Measurements from ENCODE around the gene RAB8B.
A peak's percentile ranks its signal among the peaks of the same experiment; 100 is the strongest.
"Not testable (repeated sequence)": the region's sequence is repeated elsewhere in the genome, so short reads cannot be mapped to it uniquely, and the experiment has no call there.

The RAB8B gene

DNA sequence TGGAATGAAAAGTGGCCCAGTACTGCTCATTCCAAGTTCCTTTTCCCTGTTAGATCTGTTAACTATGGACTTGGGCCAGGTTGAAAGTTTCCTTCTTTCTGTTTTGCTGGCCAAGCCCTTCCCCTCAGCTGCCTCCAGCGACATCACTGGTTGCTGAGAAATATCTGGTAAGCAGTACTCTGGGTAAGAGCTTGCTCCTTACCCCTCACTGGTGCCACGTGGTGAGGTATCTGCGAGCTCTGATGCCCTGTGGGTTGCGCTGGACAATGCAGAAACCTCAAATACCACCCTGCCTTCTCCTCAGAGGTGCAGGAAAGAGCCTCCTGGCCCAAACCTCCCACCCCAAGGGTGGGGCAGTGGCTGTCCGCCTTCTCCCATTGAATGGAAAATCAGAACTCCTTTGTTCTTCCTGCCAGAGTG lies 45.1 kb downstream of the RAB8B start:
- DNase-seq, result peak in 13 of 56 donors; percentile 1 to 27 (median 13)

DNA sequence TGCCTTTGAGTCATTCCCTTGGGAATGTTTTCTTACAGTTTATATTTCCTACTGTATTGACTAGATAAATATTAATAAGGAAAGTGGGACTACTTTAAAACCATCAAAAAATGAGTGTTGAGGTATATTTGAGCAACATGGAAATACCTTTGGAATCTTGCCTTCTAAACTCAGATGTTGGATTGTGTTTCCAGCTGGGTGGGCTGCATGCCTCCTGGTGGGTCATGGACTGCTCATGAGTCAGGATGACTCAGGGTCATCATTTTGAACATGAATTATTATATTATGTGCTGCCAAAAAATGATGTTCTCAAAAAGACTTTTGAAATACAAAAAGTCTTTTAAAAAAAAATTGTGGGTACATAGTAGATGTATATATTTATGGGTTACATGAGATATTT lies 46.9 kb downstream of the RAB8B start:
- DNase-seq, result no peak

DNA sequence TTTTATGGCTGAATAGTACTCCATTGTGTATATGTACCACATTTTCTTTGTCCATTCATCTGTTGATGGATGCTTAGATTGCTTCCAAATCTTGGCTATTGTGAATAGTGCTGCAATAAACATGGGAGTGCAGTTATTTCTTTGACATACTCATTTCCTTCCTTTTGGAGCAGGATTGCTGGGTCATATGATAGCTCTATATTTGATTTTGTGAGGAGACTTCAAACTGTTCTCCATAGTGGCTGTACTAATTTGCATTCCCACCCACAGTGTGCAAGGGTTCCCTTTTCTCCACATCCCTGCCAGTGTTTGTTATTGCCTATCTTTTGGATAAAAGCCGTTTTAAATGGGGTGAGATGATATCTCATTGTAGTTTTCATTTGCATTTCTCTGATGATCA lies 47.7 kb downstream of the RAB8B start:
- not testable (repeated sequence) for DNase-seq

DNA sequence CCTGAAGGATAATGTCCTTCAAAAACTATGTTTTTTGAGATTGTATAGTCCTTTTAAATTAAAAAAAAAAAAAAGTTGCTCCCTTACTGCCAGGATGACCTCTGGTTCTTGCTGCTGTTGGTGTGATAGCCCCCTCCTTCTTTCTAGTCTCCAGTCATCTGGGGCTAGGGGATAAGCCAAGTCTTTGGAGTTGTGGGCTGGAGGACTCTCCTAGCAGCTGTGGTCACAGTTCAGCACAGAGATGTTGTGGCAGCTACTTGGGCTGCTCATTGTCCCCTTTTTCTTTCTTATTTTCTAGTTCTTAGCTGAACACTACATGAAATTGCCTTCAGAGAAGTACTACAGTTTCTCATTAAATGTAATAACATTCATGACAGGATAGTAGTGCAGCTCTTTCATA lies 48.8 kb downstream of the RAB8B start:
- DNase-seq, result no peak

DNA sequence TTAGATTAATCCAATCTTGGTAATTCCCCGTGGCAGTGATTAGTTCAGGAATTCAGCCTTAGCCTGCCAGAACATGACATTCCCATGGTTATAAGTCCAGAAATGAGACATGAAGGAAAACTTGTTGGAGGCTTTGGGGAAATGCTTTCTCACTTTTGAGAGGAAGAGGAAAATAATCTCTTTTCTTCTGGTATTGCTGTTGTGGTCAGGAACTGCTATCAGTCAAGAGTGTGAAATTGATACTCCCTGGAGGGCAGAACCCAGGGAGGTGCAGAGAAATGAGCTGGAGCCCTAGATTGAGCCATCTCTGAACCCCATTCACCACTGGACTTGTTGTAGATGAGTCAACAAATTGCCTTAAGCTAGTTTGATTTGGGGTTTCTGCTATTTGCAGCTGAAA lies 49.4 kb downstream of the RAB8B start:
- DNase-seq, result no peak

DNA sequence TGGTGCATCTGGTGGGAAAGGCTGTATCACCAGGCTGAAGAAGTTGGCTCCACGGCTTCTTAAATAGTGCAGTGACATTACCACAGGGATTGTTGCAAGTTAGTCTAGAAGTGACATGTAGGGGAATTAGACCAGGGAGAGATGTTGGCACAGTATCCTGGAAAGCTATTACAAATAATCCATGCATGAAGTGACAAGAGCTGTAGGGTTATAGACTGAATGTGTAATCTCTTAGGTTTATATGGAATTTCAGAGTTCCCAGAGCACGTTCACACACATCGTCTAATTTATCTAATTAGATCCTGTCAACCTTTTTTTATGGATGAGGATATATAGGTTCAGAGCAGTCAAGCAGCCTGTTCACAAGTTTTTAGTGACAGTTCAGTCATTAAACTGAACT lies 50.7 kb downstream of the RAB8B start:
- DNase-seq, result no peak

DNA sequence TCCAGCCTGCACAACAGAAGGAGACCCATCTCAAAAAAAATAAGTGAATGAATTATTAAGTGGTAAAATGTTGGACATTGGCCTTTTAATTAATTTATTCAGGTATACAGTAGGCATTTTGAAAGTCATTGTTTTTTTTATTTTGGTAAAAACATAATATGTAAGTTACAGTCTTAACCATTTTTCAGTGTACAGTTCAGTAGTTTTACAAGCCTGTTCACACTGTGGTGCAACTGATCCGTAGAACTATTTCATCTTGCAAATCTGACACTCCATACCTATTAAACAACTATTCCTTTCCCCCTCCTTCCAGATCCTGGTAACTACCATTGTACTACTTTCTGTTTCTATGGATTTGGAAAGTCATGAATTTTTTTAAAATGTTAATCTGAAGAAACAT lies 51.9 kb downstream of the RAB8B start:
- no peak for DNase-seq

DNA sequence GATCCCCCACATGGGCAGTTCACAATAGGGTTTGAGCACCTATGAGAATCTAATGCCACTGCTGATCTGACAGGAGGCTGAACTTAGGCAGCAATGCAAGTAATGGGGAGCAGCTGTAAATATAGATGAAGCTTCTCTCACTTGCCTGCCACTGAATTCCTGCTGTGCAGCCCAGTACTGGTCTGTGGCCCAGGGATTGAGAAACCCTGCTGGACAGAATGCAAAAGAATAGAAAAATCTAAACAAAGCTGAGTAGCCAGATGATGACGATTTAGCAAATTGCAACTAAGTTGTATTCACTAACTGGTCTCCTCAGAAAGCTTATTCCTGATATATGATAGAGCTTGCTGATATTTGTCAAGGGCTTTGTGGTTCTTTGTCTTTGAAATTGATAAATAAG lies 53.7 kb downstream of the RAB8B start:
- no peak for DNase-seq

DNA sequence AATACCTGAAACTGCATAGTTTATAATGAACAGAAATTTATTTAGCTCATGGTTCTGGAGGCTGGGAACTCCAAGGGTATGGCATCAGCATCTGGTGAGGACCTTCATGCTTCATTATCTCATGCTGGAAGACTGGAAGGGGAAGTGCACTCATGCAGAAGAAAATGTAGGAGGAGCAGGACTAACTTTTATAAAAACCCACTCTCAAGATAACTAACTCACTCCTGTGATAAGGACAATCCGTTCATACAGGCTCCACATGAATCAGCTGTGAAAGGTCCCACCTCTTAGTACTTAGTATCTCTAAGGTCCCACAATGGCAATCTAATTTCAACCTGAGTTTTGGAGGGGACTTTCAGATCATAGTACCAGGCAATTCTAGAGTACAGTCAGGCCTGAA lies 54.4 kb downstream of the RAB8B start:
- no peak for DNase-seq

DNA sequence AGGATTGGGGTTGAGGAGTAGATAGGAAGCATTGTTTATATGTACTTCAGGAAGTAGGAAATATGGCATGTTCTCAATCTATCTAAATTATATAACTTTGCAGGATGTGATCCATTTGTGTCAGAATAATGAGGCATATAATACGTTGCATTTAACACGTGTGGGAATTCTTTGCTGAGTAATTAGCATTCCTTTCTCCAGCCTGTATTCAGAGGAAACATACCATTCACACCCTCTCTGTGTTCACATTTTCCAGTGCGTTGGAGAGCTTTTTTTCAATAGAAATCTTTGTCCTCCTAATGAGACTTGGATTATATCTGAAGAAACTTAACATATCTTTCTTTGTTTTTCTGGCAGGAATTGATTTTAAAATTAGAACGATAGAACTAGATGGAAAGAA lies 55.0 kb downstream of the RAB8B start:
- DNase-seq, result no peak

DNA sequence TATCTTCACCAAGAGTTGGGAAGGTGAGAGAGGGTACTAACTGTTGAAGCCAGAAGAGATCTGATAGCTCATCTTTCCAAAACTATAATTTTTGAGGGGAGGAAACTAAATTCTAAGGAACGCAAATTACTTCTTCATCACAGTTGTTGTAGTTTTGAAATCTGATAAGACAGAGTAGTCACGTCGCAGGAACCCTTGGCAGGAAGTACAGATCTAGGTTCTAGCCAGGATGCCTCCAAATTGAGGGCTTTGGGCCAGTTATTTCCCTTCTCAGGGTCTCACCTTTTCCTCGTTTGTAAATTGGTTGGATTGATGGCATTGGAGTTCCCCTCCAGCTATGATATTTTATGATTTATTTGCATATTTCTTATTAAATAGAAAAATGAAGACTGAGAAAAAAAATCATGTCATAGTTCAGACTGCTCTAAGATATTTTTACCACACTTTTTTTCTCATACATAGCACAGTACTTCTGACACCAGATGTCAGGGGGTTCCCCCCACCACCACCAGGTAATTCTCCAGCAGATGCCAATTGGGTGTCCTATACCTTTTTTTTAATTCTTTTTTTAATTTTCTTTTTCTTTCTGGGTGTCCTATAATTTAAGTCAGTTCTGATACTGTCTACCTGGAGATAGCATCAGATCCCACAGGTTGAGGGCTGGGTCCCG lies 55.7 kb downstream of the RAB8B start:
- no peak for DNase-seq

DNA sequence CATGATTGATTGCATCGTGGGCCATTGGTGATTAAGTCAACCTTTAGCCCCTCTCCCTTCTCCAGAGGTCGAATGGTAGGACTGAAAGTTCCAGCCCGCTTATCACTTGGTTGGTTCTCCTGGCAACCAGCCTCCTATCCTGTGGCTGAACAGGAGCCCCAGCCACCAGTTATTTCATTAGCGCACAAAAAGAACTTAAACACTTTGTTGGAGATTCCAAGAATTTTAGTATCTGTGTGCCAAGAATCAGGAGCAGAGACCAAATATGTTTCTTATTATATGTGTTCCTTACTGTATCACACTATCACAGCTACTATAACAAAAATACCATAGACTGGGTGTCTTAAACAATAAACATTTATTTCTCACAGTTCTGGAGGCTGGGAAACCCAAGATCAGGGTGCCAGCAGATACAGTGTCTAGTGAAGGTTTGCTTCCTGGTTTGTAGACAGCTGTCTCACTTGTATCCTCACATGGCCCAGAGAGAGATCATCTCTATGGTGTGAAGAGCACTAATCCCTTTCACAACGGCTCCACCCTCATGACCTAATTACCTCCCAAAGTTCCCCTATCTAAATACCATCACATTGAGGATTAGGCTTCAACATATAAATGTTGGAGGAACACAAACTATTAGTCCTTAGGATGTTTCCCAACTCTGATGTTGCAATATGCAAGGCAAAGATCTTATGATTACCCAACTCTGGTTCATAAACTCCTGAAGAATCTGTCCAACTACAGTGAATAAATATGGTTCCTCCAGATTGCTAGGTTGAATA lies 57.5 kb downstream of the RAB8B start:
- DNase-seq, result no peak

DNA sequence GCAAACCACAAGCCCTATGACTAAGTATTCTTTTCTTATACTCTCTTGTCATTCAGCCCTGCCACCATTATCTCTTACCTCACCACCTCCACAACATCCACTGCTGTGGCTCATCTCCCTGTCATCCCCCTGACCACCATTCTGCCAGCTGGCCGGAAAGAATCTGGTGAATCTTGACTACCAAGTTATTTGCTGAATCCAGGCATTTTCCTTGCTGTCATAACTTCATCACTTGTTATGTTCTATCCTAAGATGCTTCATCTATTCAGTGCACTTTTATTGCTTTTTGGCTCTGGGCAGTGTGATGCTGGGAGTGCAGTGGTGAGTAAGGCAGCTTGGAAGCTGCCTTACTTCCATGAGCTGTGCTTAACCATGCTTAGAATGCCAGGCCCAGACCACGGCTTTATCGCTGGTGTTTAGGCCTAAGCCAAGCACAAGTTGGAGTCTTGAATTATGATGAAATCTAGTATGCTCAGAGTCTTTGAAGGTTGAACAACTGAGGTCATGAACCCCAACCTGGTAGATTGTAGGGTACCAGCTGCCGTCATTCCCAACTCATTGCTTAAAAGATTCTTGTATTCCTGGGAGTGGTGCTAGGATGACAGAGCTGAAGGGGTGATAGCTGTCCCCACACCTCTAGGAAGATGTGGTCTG lies 61.0 kb downstream of the RAB8B start:
- no peak for DNase-seq

DNA sequence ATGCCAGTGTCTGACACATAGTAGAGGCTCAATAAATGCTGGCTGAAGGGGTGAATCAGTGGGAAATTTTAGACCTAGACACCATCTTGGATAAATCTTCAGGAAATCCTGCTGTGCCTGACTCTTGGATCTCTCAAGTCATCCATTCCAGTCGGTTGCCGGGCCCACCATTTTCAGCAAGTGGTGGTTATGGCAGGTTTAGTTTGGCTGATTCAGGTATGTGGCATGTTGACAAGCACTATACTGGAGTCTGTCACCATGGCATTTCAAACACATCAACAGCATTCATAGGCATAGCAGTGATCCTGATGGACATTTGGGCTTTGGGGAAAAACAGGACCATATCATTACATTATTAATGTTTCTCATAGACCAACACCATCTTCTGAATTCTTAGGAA lies 62.3 kb downstream of the RAB8B start:
- no peak for DNase-seq

DNA sequence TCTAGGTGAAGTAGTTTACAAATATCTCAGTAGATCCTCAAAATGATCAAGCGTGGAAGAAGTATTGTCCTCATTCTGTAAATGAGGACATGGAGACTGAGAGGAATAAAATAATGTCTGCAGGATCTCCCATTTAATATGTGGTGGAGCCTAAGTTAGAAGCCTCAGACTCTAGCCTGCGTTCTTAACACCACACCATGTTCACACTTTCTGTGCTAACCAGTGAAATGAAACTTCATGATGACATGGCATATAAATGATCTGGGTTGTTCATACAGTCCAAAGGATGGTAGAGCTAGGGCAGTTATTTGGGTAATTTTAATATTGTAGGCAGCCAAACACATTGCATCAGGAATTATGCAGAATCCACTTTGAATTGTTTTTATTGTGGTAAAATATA lies 62.9 kb downstream of the RAB8B start:
- DNase-seq, result no peak

DNA sequence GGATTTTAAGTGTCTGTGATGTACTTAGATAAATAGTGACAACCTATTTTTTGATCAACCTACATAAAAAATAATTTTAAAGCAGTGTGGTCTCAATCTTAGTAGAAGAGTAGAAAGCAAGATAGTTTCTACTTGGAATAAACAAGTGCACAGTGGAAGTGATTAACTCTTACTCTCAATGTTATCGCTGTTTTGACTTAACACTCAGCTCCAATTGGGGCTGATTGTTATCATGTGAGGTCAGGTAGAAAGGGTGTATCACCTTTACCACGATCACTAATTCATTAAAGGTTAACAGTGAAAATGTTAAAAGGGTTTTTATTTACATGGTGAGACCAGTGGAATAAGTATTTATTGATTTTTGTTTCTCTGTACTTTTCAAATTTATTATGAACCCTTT lies 65.6 kb downstream of the RAB8B start:
- no peak for DNase-seq

DNA sequence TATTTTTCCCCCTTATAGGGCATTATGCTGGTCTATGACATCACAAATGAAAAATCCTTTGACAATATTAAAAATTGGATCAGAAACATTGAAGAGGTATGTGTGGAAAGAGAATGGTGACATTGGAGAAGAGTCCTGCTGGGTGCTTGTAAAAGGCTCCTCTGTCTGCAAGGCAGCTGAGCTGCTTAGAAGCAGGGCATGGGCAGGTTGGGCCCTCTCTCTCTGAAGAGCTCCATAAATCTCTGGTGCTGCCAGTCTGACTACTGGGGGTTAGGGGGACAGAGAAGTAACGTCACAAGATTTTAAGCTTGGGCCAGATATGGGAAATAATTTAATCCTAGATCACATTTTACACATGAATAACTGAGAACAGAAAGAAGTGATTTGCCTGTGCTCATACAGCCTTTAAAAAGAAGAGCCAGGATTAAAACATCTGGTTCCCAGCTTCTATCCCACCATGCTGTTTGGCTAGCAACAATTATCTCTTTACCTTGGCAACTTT lies 66.1 kb downstream of the RAB8B start:
- no peak for DNase-seq

DNA sequence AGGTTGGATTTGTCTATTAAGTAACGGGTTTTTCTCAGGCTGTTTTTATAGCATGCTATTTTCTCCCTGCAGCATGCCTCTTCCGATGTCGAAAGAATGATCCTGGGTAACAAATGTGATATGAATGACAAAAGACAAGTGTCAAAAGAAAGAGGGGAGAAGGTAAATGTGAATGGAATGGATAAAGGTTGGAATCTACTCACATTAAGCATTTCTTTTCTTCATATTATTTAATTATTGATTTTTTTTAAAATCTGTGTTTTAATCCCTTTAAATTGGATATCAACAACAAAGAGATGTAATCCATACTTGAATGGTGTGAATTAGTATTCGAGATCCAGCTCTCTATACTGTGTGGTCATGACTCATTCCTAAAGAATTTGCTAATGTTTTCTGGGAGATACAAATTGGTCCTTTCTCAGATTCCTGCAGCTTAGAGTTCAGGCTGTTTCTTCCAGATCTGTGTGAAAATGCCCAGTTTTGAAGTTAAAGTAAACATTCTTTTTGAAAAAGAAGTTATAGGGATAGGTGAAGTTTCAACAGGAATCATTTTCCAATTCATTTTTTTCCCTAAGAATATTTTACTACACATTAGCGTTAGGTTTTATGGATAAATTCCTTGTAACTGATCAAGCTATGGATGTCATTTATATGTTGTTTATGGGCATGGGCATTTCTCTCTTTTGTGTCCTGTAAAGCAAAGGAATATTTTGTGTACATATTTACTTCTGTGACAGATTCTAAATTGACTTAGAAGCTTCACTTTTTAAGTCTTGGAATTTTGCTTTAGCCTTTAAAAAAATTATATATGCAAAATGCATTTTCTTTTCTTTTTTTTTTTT lies 67.2 kb downstream of the RAB8B start:
- no peak for DNase-seq

DNA sequence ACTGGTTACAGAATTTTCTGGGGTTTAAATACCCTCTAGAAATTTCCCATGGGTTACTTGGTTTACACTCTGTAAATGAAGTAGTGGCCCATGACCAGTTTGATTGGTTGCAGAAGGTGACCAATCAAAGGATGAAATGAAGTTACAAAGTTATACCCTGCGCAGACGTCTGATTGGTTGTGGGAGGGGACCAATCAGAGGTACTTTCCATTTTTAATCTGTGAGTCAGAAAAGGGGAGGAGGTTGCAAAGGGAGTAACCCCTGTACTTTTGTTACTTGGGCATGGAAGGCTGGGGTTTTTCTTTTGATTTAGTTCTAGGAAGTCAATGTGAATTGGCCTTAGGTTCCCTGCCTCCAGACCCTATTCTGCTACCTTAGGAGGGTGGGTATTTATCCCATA lies 69.3 kb downstream of the RAB8B start:
- no peak for DNase-seq

DNA sequence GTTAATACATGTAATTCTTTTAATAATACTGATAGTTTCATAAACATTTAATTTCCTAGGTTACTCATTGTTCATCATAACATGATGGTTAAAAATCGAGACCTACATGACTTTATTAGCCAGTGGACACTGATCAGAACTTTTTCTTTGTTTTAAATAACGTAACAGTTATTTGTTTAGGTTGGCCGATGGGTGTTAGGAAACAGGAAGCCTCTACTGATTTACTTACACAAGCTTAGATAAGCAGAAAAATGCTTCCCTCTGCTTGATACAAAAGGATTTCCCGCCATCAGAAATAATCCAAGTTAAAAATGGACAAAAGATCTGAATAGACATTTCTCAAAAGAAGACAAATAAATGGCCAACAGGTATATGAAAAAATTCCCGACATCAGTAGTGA lies 71.4 kb downstream of the RAB8B start:
- DNase-seq, result no peak

DNA sequence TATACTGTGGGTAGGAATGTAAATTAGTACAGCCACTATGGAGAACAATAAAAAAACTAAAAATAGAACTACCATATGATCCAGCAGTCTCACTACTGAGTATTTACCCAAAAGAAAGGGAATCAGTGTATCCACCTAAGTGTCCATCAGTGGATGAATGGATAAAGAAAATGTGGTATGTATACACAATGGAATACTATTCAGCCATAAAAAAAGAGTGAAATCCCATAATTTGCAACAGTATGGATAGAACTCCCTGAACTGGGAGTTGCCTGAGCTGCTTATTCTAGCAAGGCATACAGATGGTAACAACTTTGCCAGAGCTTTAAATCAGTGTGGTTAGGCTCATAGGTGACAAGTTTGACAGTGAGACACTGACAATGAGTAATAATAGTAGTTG lies 71.9 kb downstream of the RAB8B start:
- no peak for DNase-seq

DNA sequence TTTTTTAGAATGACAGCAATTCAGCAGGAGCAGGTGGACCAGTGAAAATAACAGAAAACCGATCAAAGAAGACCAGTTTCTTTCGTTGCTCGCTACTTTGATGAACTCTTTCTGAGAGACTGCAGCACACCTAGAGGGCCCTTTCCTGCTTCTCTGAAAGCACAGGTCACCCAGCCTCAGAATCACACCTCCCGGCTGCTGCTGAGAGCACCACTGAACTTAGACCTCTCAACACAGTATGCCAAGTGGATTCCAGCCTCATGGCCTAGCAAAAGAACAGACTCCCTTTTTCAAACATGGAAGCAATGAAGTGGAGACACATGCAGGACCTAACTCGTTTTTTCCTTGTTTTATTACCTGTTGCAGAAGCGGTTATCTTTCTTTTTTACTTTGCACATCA lies 74.1 kb downstream of the RAB8B start:
- no peak for DNase-seq
